DMS53 treated with DMSO at 0.1 percent for 48 hours (cell line): ENCODE data around the gene PLCB3.

Experiments used
- DNase-seq: peaks from one replicate; lab custom pipeline; 2025; ENCODE audit not compliant: unreplicated experiment; lab: John Stamatoyannopoulos, UW

The PLCB3 gene

GRCh38 chr11:64265176-64266160 lies 14.1 kb downstream of the PLCB3 start:
- no peak for DNase-seq

- DNase-seq: no peak
Measured at GRCh38 chr11:64266339-64266738, 15.0 kb downstream of the PLCB3 start.

GRCh38 chr11:64267207-64267945 lies 16.0 kb downstream of the PLCB3 start:
- DNase-seq: no peak

GRCh38 chr11:64268025-64268892 lies 16.9 kb downstream of the PLCB3 start:
- DNase-seq: no peak

- DNase-seq: peak; percentile 54
Measured at GRCh38 chr11:64268893-64269539, 17.7 kb downstream of the PLCB3 start.

- peak; percentile 98 for DNase-seq
Measured at GRCh38 chr11:64269540-64270220, 18.4 kb downstream of the PLCB3 start.

- no peak for DNase-seq
Measured at GRCh38 chr11:64275031-64275800, 23.9 kb downstream of the PLCB3 start.

GRCh38 chr11:64275841-64276240 lies 24.5 kb downstream of the PLCB3 start:
- no peak for DNase-seq

GRCh38 chr11:64276653-64277431 lies 25.5 kb downstream of the PLCB3 start:
- DNase-seq: no peak

GRCh38 chr11:64278576-64279190 lies 27.4 kb downstream of the PLCB3 start:
- DNase-seq: no peak

- DNase-seq: no peak
Measured at GRCh38 chr11:64281957-64282770, 30.8 kb downstream of the PLCB3 start.

- DNase-seq: no peak
Measured at GRCh38 chr11:64283092-64283491, 31.8 kb downstream of the PLCB3 start.

GRCh38 chr11:64284048-64284961 lies 33.0 kb downstream of the PLCB3 start, which contains the start of gene BAD:
Gene BAD (minus strand): TSS chr11:64284665. CDS start chr11:64284368, 297 bp downstream.
- DNase-seq: peak; percentile 85

- DNase-seq: peak; percentile 68
Measured at GRCh38 chr11:64284962-64285884, 33.9 kb downstream of the PLCB3 start, which contains the start of gene GPR137. Gene GPR137 (plus strand): TSS chr11:64285848. CDS start chr11:64286525, 677 bp downstream.
